ENCODE data around the gene SPECC1. TPM values are rescaled to one million over a fixed set of nuclear protein-coding genes. Genes with fewer than 3 reads are reported as not detected.

Gene SPECC1
- total and polyA plus RNA-seq, 2 of the 13 experiments (the other 11 are each of a cell fraction or from before 2014, with no cell fraction given) = 2.3 to 6.9 TPM

- TF ChIP-seq, protein P1, sequence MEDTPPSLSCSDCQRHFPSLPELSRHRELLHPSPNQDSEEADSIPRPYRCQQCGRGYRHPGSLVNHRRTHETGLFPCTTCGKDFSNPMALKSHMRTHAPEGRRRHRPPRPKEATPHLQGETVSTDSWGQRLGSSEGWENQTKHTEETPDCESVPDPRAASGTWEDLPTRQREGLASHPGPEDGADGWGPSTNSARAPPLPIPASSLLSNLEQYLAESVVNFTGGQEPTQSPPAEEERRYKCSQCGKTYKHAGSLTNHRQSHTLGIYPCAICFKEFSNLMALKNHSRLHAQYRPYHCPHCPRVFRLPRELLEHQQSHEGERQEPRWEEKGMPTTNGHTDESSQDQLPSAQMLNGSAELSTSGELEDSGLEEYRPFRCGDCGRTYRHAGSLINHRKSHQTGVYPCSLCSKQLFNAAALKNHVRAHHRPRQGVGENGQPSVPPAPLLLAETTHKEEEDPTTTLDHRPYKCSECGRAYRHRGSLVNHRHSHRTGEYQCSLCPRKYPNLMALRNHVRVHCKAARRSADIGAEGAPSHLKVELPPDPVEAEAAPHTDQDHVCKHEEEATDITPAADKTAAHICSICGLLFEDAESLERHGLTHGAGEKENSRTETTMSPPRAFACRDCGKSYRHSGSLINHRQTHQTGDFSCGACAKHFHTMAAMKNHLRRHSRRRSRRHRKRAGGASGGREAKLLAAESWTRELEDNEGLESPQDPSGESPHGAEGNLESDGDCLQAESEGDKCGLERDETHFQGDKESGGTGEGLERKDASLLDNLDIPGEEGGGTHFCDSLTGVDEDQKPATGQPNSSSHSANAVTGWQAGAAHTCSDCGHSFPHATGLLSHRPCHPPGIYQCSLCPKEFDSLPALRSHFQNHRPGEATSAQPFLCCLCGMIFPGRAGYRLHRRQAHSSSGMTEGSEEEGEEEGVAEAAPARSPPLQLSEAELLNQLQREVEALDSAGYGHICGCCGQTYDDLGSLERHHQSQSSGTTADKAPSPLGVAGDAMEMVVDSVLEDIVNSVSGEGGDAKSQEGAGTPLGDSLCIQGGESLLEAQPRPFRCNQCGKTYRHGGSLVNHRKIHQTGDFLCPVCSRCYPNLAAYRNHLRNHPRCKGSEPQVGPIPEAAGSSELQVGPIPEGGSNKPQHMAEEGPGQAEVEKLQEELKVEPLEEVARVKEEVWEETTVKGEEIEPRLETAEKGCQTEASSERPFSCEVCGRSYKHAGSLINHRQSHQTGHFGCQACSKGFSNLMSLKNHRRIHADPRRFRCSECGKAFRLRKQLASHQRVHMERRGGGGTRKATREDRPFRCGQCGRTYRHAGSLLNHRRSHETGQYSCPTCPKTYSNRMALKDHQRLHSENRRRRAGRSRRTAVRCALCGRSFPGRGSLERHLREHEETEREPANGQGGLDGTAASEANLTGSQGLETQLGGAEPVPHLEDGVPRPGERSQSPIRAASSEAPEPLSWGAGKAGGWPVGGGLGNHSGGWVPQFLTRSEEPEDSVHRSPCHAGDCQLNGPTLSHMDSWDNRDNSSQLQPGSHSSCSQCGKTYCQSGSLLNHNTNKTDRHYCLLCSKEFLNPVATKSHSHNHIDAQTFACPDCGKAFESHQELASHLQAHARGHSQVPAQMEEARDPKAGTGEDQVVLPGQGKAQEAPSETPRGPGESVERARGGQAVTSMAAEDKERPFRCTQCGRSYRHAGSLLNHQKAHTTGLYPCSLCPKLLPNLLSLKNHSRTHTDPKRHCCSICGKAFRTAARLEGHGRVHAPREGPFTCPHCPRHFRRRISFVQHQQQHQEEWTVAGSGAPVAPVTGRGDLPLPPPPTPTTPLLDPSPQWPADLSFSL (CRISPR knock-in tag; IDR thresholded peaks at IDR 0.05) = no peak
- TF ChIP-seq STAG1 (CRISPR knock-in tag; IDR thresholded peaks at IDR 0.05) (no peak), XBP1 (CRISPR knock-in tag; IDR thresholded peaks at IDR 0.05) (peak; percentile 91; the same call in 1 of the 2 replicates), ZSCAN9 (CRISPR knock-in tag; IDR thresholded peaks at IDR 0.05; ENCODE audit: borderline replicate concordance) (peak; percentile 54; the same call in 1 of the 2 replicates), CHCHD3 (CRISPR knock-in tag; IDR thresholded peaks at IDR 0.05) (peak; percentile 57; the same call in 1 of the 2 replicates), CSRNP1 (CRISPR knock-in tag; IDR thresholded peaks at IDR 0.05) (peak; percentile 93), ZNF33A (CRISPR knock-in tag; IDR thresholded peaks at IDR 0.05; ENCODE audit: borderline replicate concordance) (0 out of 2 replicates have a peak, but pooled peaks have one; percentile 17), ISL2 (CRISPR knock-in tag; IDR thresholded peaks at IDR 0.05) (peak; percentile 67), SNAPC2 (CRISPR knock-in tag; IDR thresholded peaks at IDR 0.05) (peak; percentile 77; the same call in 1 of the 2 replicates), ZNF501 (CRISPR knock-in tag; IDR thresholded peaks at IDR 0.05) (peak; percentile 57), FOSL1 (CRISPR knock-in tag; IDR thresholded peaks at IDR 0.05; ENCODE audit: borderline replicate concordance) (no peak), ZNF839 (CRISPR knock-in tag; IDR thresholded peaks at IDR 0.05; ENCODE audit: borderline replicate concordance) (no peak), ZNF382 (CRISPR knock-in tag; IDR thresholded peaks at IDR 0.05; ENCODE audit: borderline replicate concordance) (no peak), ZNF788 (CRISPR knock-in tag; IDR thresholded peaks at IDR 0.05; ENCODE audit: borderline replicate concordance) (peak; percentile 52; the same call in 1 of the 2 replicates), KDM6A (CRISPR knock-in tag; IDR thresholded peaks at IDR 0.05; ENCODE audit: low read depth) (no peak)
- TF ChIP-seq, protein P2, sequence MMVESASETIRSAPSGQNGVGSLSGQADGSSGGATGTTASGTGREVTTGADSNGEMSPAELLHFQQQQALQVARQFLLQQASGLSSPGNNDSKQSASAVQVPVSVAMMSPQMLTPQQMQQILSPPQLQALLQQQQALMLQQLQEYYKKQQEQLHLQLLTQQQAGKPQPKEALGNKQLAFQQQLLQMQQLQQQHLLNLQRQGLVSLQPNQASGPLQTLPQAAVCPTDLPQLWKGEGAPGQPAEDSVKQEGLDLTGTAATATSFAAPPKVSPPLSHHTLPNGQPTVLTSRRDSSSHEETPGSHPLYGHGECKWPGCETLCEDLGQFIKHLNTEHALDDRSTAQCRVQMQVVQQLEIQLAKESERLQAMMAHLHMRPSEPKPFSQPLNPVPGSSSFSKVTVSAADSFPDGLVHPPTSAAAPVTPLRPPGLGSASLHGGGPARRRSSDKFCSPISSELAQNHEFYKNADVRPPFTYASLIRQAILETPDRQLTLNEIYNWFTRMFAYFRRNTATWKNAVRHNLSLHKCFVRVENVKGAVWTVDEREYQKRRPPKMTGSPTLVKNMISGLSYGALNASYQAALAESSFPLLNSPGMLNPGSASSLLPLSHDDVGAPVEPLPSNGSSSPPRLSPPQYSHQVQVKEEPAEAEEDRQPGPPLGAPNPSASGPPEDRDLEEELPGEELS (CRISPR knock-in tag; IDR thresholded peaks at IDR 0.05) = peak; percentile 46; the same call in 1 of the 2 replicates
- TF ChIP-seq, protein P3, sequence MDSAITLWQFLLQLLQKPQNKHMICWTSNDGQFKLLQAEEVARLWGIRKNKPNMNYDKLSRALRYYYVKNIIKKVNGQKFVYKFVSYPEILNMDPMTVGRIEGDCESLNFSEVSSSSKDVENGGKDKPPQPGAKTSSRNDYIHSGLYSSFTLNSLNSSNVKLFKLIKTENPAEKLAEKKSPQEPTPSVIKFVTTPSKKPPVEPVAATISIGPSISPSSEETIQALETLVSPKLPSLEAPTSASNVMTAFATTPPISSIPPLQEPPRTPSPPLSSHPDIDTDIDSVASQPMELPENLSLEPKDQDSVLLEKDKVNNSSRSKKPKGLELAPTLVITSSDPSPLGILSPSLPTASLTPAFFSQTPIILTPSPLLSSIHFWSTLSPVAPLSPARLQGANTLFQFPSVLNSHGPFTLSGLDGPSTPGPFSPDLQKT (CRISPR knock-in tag; IDR thresholded peaks at IDR 0.05; ENCODE audit: borderline replicate concordance) = peak; percentile 74
These were observed 31.6 kb upstream of the SPECC1 start, which contains the start of gene AKAP10 (continued) for GRCh38 chr17:19977293-19978208.
